Measurements from ENCODE around the gene FOXG1.

FOXG1 gene

DNA sequence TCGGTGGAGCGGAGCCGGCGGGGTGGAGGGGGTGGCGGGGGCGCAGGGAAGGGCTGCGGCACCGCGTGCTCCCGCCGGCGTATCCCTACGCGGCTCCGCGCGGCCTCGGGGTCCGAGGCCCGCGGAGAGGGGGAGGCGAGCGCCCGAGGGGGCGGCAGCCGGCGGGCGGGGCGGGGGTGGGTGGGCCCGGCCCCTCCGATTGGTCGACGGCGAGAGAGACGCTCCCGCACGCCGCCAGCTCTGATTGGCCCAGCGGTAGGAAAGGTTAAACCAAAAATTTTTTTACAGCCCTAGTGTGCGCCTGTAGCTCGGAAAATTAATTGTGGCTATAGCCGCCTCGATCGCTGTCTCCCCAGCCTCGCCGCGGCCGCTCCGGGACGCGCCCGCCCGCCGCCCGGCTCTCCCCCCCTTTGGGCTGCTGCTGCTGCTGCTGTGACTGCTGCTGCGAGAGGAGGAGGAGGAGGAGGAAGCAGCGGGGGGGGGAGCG is at the start of gene FOXG1:
Gene FOXG1 (plus strand): TSS at position 319 of the 487 bp plus-strand sequence. CDS start 493 bp downstream, outside the sequence.
- peak; percentile 99 for DNase-seq

DNA sequence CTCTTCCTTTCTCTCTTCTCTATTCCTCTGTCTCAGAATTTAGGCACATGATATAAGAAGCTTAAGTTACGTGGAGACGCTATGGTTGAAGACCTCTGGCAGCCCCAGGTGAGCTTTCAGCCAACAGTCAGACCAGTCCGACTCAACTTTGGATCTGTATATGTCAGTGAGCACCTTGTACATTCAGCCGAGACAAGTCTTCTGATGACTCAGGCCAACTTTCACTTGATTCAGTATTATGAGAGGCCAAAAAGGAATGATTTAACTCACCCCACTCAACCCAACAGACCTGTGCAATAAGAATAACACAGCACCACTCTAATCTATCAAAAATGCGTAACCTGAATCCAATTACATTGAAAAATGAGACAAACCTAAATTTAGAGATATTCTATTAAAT is 47.5 kb upstream of the FOXG1 start:
- DNase-seq: no peak

DNA sequence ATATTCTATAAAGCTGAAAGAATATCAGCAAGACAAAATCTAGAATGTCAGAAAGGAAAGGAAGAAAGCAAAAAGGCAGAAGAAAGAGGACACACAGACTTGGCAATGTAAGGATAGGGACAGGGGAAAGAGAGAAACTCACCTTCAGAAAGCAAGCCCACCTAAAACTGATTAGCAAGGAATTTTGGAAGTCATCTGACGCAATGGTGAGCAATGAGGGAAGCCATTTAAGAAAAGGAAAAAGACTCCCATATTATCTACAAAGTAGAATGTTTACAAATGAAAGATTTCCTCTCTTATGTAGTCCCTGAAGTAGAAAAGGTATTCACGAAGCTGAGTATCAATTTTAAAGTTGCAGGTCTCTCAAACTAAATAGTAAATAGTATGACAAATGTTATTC is 35.2 kb upstream of the FOXG1 start:
- DNase-seq: no peak

DNA sequence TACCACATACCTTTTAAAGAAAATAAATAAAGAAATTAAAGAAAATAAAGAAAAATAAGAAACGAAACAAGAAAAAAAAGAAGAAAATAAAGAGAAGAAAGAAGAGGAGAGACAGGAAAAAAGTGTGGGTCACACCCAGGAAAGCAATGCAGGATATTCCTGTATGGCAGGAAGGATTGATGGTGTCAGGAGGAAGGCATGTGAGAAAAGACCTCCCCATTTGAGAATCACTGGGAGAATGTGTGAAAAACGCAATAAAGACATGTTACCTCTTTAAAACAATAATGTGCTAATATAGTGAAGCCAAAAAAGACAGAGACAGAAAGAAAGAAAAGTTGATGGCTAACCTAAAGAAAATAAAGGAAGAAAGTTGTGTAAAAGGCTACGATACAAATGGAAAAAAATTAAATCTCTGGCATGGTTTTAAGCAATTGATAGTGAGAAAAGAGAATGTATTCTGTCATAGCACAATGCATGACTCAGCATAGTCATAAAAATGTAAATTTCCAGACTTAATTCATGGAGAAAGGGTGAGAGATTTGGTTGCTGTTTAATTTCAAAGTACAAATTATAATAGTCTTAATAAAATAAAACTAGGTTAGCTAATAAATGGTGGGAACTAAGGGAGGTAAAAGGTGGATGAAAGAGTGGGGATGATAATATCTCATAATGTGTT is 24.3 kb upstream of the FOXG1 start:
- DNase-seq: no peak

DNA sequence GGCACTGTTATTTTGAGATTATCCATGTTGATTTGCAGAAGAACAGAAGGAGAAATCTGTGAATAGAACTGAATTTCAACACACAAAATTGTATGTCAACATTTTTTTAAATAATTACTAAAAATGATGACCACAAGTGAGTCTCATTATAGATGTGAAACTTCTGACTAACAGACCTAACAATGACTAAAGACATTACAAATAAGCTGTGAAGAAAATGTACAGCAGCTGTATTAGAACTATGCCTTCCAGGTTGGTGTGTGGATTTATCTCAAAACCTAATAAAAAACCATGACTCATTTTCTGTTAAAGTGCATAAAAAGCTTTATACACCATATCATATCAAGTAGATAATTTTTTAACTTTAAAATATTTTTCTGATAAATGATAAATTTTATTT is 22.5 kb upstream of the FOXG1 start:
- no peak for DNase-seq

DNA sequence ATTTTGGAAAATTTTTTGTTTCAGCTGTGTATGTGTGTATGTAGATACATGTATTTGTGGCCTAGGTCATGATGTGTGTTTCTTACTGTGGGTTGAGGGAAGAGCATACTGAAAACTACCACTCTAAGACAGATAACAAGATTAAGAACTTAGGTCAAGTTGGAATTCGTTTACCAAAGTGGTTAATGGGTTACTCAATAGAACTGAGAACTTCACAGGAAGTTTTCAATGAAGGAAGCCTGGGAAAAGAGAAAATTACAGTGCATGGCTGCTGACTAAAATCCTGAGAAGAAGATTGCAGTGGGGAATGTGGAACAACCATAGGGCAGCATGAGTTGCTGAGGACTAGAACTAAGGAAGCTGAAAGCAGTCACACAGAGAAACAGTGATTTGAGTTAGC is 21.4 kb upstream of the FOXG1 start:
- DNase-seq: no peak

DNA sequence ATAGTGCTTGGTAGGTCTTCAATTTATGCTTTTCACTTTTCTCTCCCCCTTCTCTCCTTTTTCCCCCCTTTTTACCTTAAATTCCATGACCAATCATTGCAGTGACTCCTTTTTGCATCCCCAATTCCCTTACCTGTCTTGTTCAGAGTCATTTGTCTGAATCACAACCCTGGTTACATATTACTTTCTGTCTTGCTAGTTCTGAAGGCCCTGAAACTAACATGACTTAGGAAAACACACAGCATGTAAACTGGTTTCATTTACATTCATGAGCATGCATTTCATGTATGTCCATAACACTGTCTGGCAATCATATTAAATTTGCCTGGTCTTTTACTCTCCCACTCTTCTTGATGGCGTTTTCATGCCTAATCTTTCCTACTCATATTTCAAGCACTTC is 20.3 kb upstream of the FOXG1 start:
- no peak for DNase-seq

DNA sequence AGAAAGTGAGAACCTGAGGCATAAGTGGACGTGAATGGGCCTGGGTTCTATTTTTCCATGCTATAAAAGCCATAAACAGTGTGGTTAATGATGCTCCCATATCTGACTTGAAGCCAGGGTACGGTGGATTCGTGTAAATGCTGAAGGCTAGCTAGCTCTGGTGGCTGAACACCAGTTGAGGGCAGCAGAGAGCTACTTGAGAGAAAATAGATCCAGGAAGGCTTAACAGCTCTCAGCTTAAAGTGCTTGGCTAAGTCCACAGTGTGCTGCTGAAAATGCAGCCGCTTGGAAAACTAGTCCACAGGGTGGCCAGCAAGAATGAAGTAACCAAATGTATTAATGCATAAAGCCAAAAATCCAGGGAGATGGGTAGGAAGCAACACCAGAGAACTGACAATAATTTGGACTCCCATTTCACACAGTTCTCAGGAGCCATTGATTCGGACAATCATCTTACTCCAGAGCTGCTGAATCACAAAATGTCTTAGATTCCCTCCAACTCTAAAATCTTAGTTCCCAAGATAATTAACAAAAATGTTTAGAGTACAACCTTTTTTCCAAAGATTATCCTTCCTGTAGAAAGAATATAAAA is 15.0 kb upstream of the FOXG1 start:
- DNase-seq: no peak

DNA sequence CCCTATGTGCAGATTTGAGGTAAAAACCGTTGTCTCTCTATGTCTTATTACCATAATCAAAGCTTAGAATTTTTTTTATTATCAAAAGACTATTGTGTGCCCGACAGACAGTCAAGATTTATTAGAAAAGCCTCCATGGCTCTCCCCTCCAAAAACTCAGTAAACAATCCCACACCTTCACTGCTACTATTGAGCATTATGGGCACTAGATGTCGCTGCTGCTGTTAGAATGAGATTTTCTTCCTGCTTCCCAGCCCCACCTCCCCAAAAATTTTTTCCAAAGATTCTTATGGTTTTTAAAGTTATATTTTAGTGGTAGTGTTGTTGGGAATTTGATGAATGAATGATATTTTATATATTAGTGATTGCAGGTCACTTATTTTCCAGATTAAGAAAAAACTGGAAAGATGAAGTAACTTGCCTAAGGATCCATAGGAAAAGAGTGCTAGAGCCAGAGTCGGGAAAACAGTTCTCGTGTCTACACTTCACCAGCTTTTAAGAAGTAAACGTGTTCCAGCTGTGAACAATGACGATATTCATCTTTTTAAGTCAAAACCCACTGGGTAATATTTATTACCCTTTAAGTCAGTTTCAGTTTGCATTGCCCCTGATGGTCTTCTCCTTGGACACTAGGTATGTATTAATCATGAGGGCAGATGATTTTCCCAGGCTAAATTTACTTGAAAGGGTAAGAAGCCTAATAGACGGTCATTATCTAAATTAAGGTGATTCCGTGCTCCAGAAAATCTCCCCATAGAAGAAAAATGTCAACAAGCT is 12.2 kb upstream of the FOXG1 start:
- no peak for DNase-seq

DNA sequence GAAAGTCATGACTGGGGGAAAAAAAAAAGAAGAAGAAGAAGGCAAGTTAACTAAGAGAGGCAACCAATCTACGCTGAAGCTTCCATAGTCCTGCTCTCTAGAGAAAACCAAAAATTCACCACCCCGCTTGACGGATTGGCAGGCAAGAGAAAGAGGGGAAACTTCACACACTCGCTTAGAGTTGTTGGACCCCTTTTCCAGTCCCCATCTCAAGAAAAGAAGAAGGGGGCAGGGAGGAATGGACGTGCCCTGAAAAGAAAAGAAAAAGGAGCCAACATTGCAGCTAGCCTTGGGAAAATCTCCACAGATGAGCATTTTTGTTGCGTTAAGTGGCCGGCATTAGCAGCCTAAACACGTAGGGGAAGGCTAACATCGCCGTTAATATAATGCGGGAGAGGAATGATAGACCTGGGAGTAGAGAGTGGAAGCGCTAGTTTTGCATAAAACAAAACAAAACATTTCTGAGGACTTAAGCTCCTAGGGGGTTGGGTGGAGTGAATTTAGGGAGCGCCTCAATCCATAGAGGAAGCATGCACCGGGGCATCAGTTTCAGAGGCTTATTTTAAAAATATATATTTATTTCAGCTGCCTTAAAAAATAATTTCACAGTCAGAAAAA is 11.3 kb upstream of the FOXG1 start:
- DNase-seq: no peak

DNA sequence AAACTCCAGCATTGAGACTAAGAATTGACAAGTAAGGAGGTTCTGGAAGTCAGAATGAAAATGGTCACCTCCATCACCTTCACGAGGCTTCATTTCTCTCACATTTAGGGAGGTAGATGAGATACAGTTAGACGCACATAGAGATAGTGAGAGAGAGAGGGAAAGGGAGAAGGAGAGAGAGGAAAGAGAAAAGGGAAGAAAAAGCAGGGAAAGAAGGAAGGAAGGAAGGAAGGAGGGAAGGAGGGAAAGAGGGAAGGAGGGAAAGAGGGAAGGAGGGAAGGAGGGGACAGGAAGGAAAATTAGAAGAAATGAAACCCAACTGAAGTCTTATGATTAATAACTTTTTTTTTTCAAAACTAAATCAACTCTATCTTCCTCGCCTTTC is 10.7 kb upstream of the FOXG1 start:
- no peak for DNase-seq

DNA sequence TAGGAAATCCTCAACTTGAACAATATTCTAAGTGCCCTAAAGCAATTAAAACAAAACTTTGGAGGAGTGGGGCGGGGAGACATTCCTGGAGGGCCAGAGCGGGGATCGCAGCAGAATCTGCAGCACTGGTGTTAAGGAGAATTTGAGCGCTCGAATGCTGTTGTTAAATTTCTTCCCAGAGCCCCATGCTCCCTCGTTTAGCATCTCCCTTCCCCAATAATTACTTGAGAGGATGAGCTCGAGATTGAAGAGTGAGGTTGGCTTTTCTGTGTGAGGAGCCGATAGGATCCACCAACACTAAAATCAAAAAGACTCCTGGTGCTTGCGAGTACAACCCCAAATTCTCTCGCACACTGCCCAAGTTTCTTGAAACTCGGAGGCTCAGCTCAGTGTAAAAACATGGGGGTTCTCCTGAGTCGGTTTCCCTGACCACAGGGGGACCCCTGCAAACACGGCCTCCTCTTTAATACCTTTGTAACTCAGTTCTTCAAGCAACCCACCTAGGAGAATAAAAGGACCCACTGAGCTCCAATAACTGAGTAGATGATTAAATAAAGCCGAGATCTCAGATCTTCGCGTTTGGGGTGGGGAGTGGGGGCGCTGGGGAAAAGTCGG is 10.2 kb upstream of the FOXG1 start:
- no peak for DNase-seq

DNA sequence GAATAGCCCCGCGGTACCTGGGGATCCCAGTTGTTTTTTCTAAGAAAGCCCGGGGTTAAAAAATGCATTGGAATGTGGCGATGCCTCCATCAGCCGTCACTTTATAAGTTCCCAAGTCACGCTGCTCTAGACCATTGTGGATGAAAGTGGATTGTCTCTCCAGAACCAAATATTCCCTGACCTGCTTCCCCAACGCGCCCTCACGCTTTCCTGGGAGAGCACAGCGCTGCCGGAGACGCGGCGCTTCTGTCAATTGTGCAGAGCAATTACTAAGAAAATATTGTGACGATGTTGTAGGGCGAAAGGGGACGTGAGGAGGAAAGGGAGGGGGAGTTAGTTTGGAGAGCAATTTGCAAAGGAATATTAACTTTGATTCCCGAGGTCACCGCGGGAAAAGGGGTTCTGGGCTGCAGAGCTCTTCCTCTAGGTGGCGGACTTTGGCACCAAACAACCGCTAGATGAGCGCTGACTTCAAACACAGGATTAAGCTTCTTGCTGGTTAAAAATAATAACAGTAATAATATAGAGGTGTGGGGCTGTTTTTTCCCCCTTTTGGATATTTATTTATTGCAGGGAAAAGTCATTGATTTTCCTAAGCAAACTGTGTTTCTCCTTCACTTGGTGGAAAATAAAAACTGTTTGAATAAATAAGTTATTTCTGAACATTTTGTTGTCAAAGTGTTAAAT is 9.6 kb upstream of the FOXG1 start:
- no peak for DNase-seq

DNA sequence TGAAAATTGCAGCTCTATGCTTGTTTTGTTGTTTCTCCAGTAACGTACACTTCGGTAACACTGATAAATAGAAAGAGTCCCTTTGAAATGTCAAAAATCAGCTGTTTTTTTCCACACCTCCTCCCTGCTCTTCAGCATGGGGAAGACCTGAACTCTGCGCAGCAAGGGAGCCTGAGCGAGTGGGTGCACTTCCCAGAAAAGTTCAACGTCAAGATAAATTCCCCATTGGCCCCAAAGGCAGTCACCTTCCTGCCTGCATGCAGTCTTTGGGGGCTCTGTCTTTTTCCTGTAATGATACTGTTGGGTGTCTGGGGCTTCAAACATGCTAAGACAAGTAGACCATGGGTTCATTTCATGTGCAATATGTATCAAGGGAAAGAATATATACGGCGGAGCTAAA is 8.8 kb upstream of the FOXG1 start:
- peak; percentile 26 for DNase-seq

DNA sequence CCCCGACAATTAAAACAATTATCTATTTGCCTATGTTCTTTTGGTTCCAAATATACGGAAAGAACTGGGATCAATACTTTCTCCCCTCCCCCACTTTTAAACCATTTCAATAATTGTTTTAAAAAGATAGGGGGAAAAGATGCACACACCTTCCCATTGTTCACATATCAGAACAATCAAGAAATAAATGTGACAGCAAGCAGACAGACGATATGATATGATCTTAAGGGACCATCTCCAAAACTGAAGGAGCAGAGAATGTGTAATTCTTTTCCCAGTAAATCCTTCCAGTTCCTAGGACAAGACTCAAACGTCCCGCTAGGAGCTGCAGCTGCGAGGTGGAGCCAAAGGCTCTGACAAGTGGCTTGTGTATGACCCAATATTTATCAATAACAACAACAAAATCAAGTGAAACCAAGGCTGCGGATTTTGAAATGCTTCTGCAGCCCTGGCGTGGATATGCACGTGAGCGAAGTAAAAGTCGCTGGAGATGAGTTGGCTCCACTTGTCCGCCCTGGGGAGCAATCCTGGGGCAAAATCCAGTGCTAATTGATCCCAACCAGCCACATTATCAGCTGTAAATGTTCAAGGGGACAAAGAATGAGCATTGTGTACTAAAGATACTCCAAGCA is 8.2 kb upstream of the FOXG1 start:
- peak; percentile 56 for DNase-seq

DNA sequence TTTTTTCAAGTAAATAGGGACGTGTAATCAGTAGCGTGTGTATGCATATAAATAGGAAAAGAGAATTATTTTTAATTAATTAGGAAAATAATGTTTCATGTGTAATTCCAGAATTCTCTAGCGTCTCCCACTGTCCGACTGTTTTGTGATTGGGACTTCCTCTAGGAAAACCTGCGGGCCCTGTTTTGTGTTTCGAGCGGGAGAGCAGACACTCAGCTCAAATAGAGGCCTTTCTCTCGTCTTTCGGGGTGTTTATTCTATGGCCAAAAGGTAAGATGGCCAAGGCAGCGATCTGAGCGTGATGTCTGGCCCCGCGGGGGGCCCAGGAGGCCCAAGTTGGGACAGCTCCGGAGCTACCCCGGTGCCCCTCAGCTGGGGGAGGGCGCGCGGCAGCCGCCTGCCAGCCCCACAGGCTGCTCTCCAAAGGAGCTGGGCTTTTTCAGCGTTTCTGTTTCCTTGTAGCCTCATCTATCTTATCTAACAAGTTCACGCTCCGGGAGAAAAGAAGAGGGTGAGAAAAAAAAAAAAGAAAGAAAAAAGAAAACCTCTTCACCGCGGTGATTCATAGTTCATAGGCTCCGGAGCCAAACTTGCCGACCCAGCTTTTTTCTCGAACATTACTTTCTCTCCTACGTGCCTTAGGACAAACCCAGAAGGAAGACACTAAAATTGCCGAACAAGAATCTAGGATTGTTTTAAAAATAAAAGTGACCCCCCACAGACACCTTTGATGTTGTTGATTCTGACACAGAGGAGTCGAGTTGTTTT is 7.5 kb upstream of the FOXG1 start:
- peak; percentile 65 for DNase-seq

DNA sequence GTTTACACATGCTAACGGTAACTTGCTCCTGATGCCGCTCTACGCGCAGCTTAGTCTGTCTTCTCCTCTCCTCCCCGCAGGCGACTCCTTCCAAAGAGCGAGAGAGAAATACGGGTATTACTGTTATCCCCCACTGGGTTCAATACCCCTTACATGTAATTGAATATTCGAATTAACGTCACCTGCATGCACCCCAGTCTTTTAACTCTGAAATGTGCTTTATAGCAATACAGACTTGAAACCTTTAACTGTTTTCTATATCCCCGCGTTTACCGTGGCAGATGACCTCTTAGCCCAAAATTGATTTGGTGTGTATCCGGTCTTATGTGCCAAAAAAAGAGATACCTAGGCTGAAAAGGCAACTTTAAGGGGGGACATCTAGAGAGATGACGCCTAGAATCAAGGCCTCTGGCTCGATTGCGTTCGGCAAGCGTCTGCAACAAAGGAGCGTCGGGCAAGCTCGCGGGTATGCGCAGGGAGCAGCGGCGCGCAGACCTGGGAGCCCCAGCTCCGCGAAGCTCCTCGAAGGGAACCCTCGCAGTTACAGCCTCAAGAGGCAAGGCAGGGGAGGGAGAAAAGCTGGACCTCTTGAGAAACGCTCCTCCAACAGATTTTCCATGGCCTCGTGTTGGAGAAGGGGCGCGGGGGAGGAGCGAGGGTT is 6.8 kb upstream of the FOXG1 start:
- peak; percentile 43 for DNase-seq

DNA sequence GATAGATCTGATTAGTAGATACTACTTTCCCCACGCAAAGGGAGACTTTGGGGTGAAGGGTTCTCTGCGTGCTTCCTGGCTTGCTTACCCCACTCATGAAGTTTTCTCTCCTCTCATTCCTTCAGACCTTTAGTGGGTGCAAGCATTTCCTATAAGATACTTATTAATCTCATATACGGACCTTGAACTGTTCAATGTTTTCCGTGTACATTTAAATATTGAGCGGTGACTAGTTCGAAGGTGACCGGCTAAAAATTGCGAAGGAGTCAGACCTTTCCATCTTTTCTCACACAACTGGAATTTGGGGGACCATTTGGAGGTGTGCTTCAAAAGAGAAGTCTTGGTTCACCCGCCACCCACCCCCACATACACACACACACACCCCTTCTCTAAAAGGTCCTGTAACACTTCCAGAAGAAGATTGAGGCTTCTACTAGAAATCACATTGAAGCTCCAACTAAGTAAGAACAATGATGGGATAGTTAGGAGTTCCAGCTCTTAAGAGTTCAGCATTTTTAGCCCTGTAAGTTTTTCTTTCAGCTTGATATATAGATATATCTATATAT is 6.1 kb upstream of the FOXG1 start:
- no peak for DNase-seq

DNA sequence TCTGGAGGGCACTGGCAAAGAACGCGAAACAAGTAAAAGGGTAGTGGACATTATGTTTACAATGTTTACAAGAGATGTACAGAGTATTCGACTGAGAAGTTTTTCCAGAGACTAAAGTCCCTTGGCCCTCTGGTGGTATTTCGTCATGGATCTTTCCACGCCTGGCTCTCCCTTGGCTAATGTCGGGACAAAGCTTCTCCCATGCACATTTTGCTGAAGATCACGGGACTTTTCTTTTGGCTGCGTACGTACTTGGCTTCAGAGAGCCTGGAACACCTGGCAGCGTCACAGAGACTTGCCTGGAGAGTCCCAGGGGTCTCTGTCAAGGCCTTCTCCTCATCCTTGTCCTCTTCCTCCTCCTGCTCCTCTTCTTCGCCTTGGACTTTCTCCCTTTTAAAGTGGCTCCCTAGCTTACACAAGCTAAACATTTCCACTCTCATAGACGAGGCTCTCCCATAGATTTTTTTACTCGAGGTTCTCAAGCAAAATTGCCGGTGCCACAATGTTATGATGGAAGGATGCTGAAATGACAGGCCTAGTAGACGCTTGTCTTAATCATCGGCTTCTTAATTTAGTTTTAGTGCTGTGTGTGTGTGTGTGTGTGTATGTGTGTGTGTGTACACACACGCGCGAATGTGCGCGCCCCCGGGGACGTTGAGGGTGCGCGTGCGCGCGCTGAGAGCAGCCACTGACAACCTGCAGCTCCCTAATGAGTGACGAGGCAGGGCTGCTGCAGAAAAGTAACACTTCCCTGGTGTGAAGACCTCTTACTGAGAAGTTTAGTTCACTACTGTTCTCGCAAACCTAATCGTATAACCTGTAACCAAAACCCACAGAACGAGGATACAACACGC is 4.9 kb upstream of the FOXG1 start:
- DNase-seq: peak; percentile 71
